Astrocyte (in vitro differentiated cells and primary cell): ENCODE measurements around the gene CERS4.
"Not testable (repeated sequence)": the region's sequence is repeated elsewhere in the genome, so short reads cannot be mapped to it uniquely, and the experiment has no call there.

Experiments used
- EZH2 ChIP-seq: IDR thresholded peaks from 2 replicates; pipeline ENCODE4 v1.6.1; 2012; ENCODE audit warnings: mild to moderate bottlenecking, low read length, inconsistent platforms; ENCODE audit not compliant: insufficient read depth
- TF ChIP-seq, protein P1 (sequence below): IDR thresholded peaks from 2 replicates; pipeline ENCODE4 v1.5.1; 2011; ENCODE audit warnings: low read depth, mild to moderate bottlenecking, inconsistent platforms, low read length, moderate library complexity; ENCODE audit not compliant: insufficient read depth

DNA sequence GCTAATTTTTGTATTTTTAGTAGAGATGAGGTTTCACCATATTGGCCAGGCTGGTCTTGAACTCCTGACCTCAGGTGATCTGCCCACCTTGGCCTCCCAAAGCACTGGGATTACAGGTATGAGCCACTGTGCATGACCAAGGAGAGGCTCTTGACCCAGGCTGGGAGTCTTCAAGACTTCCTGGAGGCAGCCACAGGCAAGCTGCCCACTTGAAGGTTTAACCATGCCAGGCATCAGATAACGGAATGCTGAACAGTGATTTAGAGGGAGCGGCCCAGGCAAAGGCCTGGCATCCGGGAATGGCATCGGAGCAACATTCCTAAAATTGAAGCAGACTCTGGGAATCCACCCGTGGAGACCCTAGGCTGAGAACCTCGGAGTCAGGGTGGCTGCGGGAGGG, 9.0 kb downstream of the CERS4 start:
- TF ChIP-seq, protein P1, sequence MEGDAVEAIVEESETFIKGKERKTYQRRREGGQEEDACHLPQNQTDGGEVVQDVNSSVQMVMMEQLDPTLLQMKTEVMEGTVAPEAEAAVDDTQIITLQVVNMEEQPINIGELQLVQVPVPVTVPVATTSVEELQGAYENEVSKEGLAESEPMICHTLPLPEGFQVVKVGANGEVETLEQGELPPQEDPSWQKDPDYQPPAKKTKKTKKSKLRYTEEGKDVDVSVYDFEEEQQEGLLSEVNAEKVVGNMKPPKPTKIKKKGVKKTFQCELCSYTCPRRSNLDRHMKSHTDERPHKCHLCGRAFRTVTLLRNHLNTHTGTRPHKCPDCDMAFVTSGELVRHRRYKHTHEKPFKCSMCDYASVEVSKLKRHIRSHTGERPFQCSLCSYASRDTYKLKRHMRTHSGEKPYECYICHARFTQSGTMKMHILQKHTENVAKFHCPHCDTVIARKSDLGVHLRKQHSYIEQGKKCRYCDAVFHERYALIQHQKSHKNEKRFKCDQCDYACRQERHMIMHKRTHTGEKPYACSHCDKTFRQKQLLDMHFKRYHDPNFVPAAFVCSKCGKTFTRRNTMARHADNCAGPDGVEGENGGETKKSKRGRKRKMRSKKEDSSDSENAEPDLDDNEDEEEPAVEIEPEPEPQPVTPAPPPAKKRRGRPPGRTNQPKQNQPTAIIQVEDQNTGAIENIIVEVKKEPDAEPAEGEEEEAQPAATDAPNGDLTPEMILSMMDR, result not testable (repeated sequence)
- not testable (repeated sequence) for TF ChIP-seq EZH2
